GM18861 (cell line): ENCODE measurements around the gene TBX1.

ENCODE experiments used
- ATAC-seq: cut with Tn5 transposase; IDR thresholded peaks from one replicate; pipeline ENCODE4 v1.9.1; 2021; ENCODE audit not compliant: unreplicated experiment

The TBX1 gene

DNA sequence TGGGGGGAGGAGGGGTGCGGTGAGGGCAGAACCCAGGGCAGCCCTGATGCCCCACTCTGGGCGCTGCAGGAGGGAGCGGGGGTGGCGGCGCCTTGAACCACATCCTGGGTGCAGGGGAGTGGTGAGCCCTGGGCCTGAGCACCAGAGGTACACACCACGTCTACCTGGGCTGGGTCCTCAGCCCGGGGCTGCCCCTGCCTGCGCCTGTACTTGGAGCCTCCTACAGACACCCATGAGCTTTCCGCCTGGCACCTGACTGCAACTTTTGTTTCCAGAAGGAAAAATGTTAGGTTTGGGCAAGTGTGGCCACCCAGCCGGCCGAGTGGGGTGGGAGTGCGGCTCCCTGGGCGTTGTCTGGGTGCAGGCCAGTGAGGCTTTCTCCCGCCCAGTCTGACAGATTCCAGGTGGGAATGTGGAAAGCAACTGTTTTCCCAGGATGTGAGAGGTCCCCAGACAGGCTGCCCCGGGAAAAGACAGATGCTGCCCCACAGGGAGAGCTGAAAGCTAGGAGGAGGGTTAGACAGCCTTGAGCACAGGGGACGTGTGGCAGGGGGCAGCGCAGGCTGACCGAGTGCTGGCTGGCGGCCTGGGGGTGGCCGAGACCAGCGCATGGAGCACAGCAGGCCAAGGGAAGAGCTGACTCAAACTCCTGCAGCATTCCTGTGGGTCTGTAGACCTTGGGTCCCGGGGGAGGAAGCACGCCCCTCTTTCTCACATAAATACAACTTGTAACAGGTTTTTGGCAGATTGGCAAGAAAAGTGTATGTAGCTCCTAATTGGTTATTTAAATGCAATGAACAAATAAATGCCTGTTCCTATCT is 50.0 kb downstream of the TBX1 start:
- no peak for ATAC-seq

DNA sequence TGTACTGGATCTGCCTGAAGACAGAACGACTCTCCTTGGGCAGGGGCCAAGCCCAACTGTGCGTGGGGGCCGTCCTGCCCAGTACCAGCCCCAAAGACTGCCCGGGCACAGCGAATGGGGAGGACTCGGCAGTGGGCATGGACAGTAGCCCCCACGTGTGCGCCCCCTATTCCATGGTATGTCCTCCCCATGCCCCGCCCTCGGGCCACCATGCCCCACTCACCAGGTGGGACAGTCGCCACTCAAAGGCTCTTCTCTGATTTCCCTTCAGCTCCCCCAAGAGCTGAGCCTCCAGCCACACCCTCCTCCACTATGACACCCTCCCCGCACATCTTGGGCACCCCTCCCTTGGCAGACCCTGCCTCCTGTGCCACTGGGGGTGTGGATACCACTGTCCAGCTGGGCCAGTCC is 50.6 kb downstream of the TBX1 start:
- ATAC-seq: no peak

DNA sequence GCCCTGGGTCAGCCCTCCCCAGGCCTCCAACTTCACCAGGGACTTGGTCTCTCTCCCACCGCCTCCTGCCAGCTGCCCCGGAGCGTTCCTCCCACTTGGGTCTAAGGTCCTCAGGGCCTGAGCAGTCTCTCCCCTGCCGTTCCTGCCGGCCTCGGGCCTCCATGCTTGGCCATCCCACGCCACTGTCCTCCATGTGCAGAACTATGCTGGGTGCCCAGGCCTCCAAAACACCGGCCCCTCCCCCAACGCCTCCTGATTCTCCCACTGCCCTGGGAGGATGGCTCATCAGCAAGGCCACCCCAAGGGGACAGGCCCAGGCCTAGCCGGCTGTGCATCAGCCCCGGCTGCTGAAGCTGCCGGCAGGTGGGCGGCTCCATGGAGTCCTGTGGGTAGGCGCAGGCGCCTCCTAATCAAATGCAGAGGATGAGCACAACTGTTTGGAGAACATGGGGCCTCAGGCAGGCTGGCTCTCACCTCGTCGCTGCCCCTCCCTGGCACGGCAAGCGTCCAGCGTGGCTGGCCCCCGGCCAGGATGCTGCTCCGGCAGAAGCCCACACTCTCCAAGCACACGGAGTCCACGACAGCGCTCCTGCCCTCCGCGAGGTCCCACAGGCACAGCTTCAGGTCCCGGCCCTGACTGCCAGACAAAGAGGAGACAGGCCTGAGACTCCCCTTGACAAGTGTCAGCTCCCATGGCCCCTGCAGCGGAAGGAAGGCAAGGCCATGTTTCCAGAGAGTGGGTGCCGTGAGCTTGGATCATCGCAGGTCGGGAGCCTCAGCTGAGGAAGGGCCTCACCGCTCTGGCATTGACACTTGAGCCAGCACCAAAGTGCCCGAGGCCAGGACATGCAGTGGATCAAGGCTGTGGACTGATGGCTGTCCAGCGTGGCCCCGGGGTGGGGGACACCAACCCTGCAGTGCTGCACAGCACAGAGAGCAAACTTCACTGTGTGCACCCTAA is 51.5 kb downstream of the TBX1 start:
- no peak for ATAC-seq

DNA sequence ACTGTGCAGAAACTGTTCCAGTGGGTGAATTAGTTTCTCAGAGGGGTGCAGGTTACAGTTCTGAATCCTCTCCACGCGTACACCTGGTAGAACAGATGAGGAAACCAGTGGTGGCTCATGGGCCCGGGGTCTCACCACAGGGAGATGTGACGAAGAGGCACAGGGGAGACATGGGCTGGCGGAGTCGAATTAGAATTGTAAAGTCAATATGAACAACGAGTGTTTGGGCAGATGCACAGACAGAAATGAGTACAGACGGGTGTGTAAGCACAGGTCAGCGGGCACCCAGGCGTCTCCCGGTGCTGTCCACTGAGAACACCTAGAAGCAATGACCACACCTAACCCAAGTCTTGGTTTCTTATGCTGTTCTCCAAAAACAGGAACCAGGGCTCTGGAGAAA is 52.3 kb downstream of the TBX1 start:
- no peak for ATAC-seq

DNA sequence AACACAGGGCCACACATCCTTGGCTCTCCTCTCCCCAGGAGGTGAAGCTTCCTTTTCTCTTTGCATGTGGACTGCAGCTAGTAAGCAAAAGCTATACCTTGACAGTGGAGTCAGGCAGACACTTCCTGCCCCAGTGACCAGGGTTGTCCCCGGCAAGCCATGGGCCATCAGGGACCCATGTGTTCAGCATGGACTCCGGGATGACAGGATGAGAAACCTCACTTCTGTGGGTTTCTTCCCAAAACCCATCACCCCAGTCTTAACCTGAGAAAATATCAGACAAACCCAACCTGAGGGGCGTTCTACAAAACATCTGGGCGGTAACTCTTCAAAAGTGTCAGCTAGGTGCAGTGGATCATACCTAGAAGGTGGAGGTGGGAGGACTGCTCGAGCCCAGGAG is 53.9 kb downstream of the TBX1 start:
- ATAC-seq: no peak

DNA sequence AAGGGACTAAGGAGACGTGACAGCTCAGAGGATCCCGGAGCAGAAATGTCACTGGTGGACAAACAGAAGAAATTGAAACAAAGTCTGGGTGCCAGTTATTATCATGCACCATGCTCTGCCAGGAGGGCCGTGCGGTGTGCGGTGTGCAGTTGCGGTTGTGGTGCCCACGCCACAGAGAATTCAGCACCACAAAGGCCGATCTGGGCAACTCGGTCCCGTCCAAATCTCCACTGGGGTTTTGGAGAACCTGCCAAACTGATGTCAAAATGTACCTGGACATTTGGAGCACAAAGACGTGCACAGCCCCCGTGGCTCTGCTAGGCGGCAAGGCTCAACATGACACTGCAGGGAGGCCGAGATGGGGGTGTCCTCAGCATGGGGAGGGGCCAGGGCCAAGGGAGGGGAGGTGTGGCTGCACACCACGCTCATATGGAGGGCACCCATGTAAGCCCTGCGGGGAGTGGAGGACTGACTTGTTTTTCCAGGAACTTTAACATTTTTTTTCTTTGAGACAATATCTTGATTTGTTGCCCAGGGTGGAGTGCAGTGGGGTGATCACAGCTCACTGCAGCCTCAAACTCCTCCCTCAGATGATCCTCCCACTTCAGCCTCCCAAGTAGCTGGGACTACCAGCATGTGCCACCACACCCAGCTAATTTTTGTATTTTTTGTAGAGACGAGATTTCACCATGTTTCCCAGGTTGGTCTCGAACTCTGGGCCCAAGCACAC is 54.7 kb downstream of the TBX1 start:
- no peak for ATAC-seq

DNA sequence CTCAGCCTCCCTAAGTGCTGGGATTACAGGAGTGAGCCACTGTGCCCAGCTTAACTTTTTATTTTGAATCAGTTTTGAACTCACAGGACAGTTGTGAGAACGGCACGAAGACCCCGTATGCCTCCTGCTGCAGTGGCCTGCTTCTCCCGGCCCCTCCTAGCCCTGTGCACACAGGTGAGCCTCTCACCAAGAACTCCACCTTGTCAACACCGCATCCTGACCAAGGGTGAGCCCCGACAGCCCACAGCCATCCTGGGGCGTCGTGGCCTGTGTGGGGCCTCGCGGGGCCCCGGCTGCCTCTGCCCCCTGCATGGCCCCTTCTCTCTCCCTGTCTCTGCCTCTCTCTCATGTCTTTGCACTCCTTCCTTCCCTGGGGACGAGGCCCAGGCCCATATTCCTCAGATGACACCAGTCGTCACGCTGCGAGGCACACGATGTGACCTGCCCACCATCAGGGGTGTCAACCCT is 55.3 kb downstream of the TBX1 start:
- ATAC-seq: no peak

DNA sequence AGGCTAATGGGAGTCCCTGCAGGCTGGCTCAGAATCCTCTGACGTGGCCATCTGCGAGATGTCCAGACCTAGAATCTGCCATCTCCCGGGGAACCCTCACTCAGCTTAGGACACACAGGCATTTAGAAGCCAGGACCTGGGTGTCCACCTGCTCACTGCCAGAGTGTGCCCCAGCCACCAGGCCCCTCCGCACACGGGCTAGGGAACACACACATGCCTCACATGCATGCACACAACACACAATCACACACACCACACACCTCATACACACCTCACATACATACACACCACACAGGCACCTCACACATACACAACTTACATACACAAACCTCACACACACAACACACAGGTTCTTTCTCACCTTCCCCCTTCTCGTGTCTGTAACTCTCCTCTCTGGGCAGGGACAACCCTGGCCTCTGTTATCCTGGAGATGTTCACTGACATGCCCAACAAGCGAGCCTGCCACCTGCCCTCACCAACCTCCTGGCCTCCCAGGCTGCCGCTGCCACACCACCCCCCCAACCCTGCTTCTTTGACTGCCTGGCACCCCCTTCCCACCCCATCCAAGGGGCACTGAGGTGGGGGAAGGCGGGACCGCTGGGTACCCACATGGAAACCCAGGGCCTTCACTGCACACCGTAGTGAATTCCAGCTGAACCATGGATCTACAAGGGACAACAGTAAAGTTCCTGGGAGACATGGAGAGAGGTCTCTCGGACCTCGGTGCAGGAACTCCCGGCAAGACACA is 56.0 kb downstream of the TBX1 start:
- no peak for ATAC-seq
